Activated CD8-positive, alpha-beta memory T cell treated with anti-CD3 and anti-CD28 coated beads for 1 hour (primary cell): ENCODE measurements around the gene ZCWPW1.
"Not testable (repeated sequence)": the region's sequence is repeated elsewhere in the genome, so short reads cannot be mapped to it uniquely, and the experiment has no call there.

Experiments
- DNase-seq, 2 donors: peaks; one replicate each; pipeline ENCODE4 v3.0.0-alpha.2; 2020; ENCODE audit warnings: low read depth in 1 of 2; ENCODE audit errors: extremely low read depth in 1 of 2

Gene ZCWPW1

DNA sequence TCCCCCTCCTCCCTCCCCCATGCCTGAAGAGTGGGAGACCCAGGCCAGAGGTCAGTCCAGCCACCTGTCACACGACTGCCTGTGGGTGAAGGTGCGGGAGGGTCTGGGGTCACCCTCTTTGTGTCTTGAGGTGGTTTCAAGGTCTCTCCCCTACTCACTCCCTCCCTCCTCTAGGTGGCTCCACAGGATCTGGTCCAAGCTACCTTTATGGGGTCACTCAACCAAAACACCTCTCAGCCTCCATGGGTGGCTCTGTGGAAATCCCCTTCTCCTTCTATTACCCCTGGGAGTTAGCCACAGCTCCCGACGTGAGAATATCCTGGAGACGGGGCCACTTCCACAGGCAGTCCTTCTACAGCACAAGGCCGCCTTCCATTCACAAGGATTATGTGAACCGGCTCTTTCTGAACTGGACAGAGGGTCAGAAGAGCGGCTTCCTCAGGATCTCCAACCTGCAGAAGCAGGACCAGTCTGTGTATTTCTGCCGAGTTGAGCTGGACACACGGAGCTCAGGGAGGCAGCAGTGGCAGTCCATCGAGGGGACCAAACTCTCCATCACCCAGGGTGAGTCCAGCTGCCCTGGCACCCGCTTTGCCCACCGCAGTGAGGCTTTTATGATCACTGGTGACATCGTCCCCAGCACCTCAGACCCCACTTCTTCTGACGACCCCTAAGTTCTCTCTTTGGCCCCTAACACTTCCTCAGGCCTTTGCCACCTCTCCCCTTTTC, 54.5 kb downstream of the ZCWPW1 start:
- DNase-seq: not testable (repeated sequence)

DNA sequence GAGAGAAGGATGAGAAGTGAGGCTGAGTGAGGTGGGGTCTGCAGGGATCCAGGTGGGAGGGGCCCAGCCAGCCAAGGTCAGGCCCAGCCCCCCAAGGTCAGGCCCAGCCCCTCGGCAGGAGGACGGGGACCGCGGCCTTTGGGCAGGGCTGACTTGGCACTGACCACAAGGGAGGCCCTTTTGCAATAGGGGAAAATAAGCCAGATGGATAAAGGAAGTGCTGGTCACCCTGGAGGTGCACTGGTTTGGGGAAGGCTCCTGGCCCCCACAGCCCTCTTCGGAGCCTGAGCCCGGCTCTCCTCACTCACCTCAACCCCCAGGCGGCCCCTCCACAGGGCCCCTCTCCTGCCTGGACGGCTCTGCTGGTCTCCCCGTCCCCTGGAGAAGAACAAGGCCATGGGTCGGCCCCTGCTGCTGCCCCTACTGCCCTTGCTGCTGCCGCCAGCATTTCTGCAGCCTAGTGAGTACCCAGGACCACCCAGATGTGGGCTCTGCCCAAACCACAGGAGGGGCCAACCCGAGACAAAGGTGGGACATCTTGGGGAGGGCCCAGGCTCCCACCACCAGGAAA, 55.2 kb downstream of the ZCWPW1 start, which contains the start of gene PILRA:
Gene PILRA (plus strand): TSS at position 227 of the 571 bp plus-strand sequence. CDS start 170 bp downstream, at position 397.
- no peak for DNase-seq

DNA sequence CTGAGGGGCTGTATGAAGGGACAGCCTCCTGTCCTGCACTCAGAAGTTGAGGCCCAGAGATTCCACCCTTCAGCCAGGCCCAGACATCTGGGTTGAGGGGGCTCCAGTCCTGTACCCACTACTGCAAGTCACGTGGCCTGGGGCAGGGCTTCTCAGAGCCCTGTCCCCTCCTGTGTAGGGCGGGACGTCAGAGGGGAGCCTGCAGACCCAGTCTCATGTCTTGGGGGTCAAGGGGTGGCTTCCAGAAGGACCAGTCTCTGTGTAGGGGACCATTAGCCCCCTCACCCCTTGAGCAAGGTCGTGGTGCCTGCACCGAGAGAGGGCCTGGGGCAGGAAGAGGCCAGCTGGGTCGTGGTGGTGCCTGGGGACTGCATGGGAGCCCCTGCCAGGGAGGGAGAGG, 55.8 kb downstream of the ZCWPW1 start:
- DNase-seq: no peak

- DNase-seq: no peak
Measured at GRCh38 chr7:100372256-100372655, 56.2 kb downstream of the ZCWPW1 start.

GRCh38 chr7:100371561-100372171, 56.8 kb downstream of the ZCWPW1 start:
- no peak for DNase-seq

GRCh38 chr7:100370746-100371145, 57.8 kb downstream of the ZCWPW1 start:
- no peak for DNase-seq

GRCh38 chr7:100370303-100370702, 58.2 kb downstream of the ZCWPW1 start:
- DNase-seq: no peak

DNA sequence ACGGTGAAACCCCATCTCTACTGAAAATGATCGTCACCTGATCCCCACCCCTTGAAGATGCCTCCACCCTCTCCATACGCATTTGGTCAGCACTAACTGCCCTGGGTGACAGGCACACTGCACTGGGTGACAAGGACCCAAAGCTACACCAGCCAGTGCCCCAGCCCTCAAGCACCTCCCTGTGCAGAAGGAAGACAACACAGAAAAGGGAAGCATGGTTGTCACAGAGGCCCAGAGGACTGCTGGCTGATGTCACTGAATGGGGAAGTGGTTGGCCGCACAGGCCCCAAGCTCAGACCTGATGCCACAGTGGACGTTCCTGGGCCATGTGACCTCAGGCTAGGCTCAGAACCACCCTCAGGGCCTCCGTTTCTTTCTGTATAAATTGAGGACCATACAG, 59.4 kb downstream of the ZCWPW1 start:
- DNase-seq: no peak

DNA sequence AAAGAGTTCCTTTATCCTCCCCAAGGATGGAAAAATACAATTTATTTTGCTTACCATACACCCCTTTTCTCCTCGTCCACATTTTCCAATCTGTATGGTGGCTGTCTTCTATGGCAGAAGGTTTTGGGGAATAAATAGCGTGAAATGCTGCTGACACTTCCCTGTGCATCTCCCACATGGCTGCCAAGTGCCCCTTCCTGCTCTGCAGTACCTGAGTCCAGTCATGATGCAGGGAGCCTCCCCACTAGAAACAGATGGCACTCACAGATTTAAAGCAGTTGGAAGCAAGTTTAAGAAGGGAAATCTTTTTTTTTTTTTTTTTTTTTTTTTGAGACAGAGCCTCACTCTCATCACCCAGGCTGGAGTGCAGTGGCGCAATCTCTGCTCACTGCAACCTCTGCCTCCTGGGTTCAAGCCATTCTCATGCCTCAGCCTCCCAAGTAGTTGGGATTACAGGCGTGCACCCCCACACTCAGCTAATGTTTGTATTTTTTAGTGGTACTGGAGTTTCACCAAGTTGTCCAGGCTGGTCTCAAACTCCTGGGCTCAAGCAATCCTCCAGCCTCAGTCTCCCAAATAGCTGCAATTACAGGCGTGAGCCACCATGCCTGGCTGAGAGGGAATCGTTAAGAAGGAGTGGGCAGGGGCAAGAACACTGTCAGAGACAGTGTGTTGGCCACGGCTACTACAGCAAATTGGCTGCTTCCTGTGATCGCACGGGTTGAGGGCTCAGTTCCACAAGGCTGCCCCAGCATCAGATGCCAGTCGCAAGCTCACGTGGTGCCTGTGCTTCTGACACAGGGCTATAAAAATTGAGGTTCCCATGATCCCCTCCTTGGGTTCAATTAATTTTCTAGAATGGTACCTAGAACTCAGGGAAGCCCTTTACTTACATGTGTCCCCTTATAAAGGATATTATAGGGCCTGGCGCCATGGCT, 60.6 kb downstream of the ZCWPW1 start:
- no peak for DNase-seq

DNA sequence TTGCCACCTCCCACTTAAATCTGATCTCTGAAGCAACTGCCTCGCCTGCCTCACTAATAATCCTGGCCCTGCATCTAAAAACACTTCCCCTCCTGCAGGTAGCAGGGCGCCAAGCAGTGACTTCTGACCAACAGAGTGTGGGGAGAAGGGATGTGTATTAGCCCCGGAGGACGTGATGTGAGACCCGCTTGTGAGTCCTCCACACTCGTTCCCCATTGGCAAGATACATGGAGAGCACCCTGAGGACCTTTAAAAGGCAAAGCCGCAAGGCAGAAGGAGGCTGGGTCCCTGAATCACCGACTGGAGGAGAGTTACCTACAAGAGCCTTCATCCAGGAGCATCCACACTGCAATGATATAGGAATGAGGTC, 61.3 kb downstream of the ZCWPW1 start:
- no peak for DNase-seq

DNA sequence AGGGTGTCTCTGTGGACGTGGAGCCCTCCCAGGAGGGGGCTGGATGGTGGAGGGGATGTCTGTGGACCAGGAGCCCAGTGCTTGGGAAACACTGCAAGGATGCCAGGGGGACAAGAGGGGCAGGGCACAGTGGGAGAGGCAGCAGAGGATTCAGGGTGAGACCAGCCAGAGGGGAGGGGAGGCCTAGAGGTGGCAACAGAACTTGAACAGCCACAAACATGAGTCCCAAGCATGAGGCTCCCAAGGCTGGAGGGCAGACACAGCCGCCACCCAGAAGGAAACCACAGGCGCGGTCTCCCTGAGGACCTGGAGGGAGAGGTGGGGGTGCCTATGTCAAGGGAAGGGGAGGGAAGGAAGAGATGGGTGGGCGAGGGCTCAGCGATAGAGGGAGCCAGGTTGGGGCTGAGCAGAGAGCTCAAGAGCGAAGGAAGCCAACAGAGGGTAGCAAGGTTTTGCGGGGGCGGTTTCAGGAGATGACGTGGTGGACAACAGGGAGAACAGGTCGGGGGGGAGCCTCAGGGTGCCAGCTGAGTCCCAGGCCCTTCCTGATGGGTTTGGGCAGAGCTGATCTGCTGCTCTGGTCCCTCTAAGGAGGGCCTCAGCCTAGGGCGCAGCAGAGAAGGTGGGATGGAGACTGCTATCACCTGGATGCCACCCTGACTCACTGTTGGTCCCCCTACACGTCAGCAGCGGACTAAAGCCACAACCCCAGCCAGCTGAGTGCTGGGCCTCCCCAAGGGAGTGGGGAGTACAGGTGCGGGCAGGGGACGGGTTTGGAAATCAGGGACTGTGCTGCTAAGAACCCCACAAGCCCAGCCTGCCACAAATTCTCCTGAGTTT, 61.9 kb downstream of the ZCWPW1 start:
- DNase-seq: no peak

DNA sequence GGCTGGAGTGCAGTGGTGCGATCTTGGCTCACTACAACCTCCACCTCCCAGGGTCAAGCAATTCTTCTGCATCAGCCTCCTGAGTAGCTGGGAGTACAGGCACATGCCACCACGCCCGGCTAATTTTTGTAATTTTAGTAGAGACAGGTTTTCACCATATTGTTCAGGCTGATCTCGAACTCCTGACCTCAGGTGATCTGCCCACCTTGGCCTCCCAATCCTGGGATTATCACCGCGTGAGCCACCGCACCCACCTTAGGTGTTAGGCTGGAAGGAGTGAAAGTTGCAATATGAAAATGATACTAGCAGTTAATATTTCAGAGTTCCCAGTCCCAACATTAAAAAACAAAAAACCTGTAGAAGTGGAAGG, 62.5 kb downstream of the ZCWPW1 start:
- not testable (repeated sequence) for DNase-seq

- no peak for DNase-seq
Measured at GRCh38 chr7:100364480-100364879, 64.0 kb downstream of the ZCWPW1 start.

DNA sequence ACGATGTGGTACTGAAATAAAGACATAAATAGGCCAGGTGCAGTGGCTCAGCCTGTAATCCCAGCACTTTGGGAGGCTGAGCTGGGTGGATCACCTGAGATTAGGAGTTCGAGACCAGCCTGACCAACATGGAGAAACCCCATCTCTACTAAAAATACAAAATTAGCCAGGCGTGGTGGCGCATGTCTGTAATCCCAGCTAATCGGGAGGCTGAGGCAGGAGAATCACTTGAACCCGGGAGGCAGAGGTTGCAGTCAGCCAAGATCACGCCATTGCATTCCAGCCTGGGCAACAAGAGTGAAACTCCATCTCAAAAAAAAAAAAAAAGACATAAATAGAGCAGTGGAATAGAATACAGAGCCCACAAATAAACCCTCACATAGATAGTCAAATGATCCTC, 64.7 kb downstream of the ZCWPW1 start:
- DNase-seq: not testable (repeated sequence)

DNA sequence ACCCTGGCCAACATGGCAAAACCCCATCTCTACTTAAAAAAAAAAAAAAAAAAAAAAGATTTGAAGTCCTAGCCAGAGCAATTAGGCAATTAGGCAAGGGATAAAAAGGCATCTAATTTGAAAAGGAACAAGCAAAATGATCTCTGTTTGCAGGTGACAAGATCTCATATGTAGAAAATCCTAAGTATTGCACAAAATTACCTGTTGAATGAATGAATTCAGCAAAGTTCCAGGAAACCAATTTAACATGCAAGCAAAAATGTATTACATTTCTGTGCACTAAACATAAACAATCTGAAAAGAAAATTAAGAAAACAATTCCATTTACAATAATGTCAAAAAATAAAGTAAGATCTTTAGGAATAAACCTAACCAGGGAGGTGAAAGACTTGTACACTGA, 65.4 kb downstream of the ZCWPW1 start:
- DNase-seq: no peak

DNA sequence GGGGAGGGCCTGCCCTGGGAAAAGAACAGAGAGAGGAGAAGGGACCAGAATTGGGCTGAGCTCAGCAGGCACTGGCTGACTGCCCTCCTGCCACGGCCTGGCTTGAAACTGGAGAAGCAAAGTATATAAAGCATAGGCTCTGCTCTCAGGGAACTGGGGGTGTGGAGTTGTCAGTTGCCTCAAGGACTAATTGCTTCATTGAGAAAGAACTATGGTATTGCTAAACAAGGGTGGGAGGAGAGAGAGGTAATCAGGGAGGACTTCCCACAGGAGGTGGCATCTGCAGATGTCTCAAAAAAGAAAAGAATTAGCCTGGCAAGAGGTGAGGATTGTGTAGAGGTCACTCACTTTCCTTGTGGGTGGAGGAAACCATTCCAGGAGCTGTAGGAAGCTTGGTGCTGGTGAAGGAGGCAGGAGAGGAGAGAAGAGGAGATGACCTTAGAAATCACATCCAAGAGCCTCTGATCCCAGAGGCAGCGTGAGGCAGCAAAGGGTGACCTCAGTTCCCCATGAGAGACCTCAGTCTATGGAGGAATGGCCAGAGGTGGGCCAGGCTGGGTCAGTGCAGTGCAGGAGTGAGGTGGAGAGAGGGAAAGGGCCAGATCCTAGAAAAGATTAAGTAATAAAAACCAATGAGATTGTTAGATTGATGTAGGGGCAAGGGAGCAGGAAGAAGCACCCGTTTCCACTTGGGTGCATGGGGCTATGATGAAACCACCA, 68.2 kb downstream of the ZCWPW1 start:
- DNase-seq: no peak

DNA sequence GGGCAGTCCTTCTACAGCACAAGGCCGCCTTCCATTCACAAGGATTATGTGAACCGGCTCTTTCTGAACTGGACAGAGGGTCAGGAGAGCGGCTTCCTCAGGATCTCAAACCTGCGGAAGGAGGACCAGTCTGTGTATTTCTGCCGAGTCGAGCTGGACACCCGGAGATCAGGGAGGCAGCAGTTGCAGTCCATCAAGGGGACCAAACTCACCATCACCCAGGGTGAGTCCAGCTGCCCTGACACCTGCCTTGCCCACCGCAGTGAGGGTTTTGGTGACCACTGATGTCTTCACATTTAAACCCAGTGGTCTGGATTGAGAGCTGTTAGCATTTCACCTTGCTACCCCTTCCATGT, 69.7 kb downstream of the ZCWPW1 start:
- DNase-seq: no peak

DNA sequence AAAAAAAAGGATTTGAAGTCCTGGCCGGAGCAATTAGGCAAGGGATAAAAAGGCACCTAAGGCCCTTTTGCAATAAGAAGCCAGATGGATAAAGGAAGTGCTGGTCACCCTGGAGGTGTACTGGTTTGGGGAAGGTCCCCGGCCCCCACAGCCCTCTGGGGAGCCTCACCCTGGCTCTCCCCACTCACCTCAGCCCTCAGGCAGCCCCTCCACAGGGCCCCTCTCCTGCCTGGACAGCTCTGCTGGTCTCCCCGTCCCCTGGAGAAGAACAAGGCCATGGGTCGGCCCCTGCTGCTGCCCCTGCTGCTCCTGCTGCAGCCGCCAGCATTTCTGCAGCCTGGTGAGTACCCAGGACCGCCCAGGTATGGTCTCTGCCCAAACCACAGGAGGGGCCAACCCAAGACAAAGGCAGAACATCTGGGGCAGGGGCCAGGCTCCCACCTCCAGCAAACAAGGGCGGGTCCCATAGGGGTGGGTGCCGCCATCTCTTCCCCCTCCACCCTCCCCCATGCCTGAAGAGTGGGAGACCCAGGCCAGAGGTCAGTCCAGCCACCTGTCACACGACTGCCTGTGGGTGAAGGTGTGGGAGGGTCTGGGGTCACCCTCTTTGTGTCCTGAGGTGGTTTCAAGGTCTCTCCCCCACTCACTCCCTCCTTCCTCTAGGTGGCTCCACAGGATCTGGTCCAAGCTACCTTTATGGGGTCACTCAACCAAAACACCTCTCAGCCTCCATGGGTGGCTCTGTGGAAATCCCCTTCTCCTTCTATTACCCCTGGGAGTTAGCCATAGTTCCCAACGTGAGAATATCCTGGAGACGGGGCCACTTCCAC, 70.3 kb downstream of the ZCWPW1 start, which contains the start of gene PILRB:
Gene PILRB (plus strand): TSS at position 91 of the 830 bp plus-strand sequence. CDS start 186 bp downstream, at position 277.
- no peak for DNase-seq

GRCh38 chr7:100357131-100357561, 71.4 kb downstream of the ZCWPW1 start:
- no peak for DNase-seq
